ENCODE measurements around the gene CASP2.
"Not testable (repeated sequence)": the region's sequence is repeated elsewhere in the genome, so short reads cannot be mapped to it uniquely, and the experiment has no call there.

CASP2 gene

DNA sequence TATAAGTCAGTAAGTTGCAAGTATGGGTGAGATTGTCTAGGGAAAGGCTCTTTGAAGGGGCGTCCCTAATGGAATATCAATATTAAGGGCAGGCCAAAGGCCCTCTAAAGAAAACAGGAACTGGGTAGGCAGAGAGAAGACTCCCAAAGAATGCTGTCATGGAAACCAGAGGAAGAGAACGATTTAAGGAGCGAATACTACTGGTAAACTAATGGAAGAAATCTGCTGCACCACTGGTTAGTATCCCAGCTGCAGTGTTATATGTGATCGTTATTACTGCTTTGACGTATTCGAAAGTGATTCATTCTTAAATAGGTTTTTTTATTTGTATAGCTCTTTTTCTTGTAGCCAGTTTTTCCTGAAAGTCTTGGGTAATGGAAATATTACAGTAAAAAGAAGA is 1.3 kb downstream of the CASP2 start:
- TF ChIP-seq, protein P1, sequence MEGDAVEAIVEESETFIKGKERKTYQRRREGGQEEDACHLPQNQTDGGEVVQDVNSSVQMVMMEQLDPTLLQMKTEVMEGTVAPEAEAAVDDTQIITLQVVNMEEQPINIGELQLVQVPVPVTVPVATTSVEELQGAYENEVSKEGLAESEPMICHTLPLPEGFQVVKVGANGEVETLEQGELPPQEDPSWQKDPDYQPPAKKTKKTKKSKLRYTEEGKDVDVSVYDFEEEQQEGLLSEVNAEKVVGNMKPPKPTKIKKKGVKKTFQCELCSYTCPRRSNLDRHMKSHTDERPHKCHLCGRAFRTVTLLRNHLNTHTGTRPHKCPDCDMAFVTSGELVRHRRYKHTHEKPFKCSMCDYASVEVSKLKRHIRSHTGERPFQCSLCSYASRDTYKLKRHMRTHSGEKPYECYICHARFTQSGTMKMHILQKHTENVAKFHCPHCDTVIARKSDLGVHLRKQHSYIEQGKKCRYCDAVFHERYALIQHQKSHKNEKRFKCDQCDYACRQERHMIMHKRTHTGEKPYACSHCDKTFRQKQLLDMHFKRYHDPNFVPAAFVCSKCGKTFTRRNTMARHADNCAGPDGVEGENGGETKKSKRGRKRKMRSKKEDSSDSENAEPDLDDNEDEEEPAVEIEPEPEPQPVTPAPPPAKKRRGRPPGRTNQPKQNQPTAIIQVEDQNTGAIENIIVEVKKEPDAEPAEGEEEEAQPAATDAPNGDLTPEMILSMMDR (IDR thresholded peaks at IDR 0.05) = no peak
- Histone ChIP-seq H3K27me3 (ENCODE audit: control insufficient read depth, insufficient read depth, low read length) (no peaks in the 10 kb centered on the region), H3K4me1 (peaks cover 7% of the 10 kb centered on the region), H3K4me2 (ENCODE audit: low read length) (peak overlapping the region; percentile 51), H3K79me2 (no peaks in the 10 kb centered on the region), H3K27ac (peak overlapping the region; percentile 79), H3K9me3 (ENCODE audit: control insufficient read depth, low read length) (no peaks in the 10 kb centered on the region), H3K4me3 (ENCODE audit: low read depth, low read length) (peak overlapping the region; percentile 79), H2AFZ (no peak overlapping the region), H3K36me3 (ENCODE audit: control insufficient read depth, insufficient read depth, low read length) (no peaks in the 10 kb centered on the region), H3K9ac (no peak overlapping the region)

DNA sequence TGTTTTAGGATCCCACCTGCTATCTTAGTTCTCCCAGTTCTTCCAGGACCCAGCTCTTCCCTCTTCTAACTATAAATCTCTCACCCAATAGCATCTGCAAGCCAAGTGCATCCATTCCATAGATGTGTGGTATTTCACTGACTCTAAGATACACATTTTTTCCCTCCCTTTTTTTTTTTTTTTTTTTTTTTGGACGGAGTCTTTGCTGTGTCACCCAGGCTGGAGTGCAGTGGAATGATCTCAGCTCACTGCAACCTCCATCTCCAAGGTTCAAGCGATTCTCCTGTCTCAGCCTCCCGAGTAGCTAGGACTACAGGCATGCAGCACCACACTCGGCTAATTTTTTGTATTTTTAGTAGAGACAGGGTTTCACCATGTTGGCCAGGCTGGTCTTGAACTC is 1.7 kb downstream of the CASP2 start:
- not testable (repeated sequence) for H3K4me3 ChIP-seq (ENCODE audit: low read depth, low read length); H2AFZ ChIP-seq; H3K9ac ChIP-seq; H3K4me1 ChIP-seq; H3K36me3 ChIP-seq (ENCODE audit: control insufficient read depth, insufficient read depth, low read length); H3K27me3 ChIP-seq (ENCODE audit: control insufficient read depth, insufficient read depth, low read length); H3K4me2 ChIP-seq (ENCODE audit: low read length); H3K27ac ChIP-seq; H3K9me3 ChIP-seq (ENCODE audit: control insufficient read depth, low read length); H3K79me2 ChIP-seq

DNA sequence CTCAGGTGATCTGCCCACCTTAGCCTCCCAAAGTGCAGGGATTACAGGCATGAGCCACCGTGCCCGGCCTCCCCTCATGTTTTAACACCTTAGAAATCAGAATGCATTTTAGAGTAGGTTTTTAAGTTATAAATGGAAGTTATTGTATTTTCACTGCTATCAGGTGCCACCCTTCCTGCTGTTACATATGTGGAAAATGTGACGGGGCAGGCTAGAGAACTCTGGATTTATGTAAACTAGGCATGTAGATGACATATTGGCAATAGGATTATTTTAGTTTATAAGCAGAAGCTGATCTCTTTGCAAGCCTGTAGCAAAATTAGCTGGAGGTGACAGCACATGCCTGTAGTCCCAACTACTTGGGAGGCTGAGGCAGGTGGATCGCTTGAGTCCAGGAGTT is 2.1 kb downstream of the CASP2 start:
- H2AFZ ChIP-seq = no peak overlapping the region
- H3K4me1 ChIP-seq = peaks cover 7% of the 10 kb centered on the region
- no peak overlapping the region for H3K4me2 ChIP-seq (ENCODE audit: low read length)
- no peaks in the 10 kb centered on the region for H3K79me2 ChIP-seq
- H3K27me3 ChIP-seq (ENCODE audit: control insufficient read depth, insufficient read depth, low read length) = no peaks in the 10 kb centered on the region
- no peak overlapping the region for H3K9ac ChIP-seq
- no peaks in the 10 kb centered on the region for H3K36me3 ChIP-seq (ENCODE audit: control insufficient read depth, insufficient read depth, low read length)
- H3K9me3 ChIP-seq (ENCODE audit: control insufficient read depth, low read length) = no peaks in the 10 kb centered on the region
- H3K27ac ChIP-seq = no peak overlapping the region
- TF ChIP-seq, protein P1 (IDR thresholded peaks at IDR 0.05) = no peak
- H3K4me3 ChIP-seq (ENCODE audit: low read depth, low read length) = no peak overlapping the region

DNA sequence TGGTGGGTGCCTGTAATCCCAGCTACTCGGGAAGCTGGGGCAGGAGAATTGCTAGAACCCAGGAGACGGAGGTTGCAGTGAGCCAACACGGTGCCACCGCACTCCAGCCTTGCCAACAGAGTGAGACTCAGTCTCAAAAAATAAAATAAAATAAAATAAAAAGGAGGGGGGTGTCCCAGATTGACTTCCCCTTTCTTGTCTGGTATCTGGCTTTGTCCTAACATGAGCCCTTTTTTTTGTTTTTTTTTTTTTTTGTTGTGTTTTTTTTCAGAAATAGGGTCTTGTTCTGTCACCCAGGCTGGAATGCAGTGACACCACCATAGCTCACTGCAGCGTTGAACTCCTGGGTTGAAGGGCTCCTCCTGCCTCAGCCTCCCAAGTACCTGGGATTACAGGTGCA is 4.7 kb downstream of the CASP2 start:
- H2AFZ ChIP-seq = no peak overlapping the region
- H3K9ac ChIP-seq = no peak overlapping the region
- H3K27me3 ChIP-seq (ENCODE audit: control insufficient read depth, insufficient read depth, low read length) = no peaks in the 10 kb centered on the region
- H3K4me2 ChIP-seq (ENCODE audit: low read length) = no peak overlapping the region
- no peak overlapping the region for H3K27ac ChIP-seq
- TF ChIP-seq, protein P1 (IDR thresholded peaks at IDR 0.05) = no peak
- no peak overlapping the region for H3K4me3 ChIP-seq (ENCODE audit: low read depth, low read length)
- H3K9me3 ChIP-seq (ENCODE audit: control insufficient read depth, low read length) = no peaks in the 10 kb centered on the region
- H3K4me1 ChIP-seq = peaks cover 16% of the 10 kb centered on the region
- H3K79me2 ChIP-seq = no peaks in the 10 kb centered on the region
- H3K36me3 ChIP-seq (ENCODE audit: control insufficient read depth, insufficient read depth, low read length) = no peaks in the 10 kb centered on the region

DNA sequence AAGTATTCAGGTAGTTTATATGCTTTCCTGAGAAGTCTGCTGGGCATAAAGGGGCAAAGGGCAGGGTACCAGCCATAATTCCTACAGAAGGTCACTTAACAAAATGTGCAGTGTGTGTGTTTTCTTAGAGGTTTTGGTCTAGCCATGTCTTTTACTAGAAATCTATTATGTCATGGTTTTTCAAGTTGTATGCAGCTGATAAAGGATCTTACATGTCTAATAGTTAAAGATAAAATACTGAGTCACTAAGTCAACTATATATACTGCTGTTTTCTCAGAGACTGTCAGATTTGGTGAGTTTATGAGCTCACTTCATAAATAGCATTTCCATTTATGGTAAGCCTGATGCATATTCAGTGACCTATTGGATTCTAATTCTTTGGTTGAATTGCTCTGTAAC is 7.7 kb downstream of the CASP2 start:
- no peak overlapping the region for H3K9ac ChIP-seq
- H3K4me3 ChIP-seq (ENCODE audit: low read depth, low read length) = no peak overlapping the region
- peak overlapping the region; percentile 19 for H3K4me2 ChIP-seq (ENCODE audit: low read length)
- peaks cover 10% of the 10 kb centered on the region for H3K4me1 ChIP-seq
- no peak overlapping the region for H2AFZ ChIP-seq
- no peaks in the 10 kb centered on the region for H3K9me3 ChIP-seq (ENCODE audit: control insufficient read depth, low read length)
- H3K36me3 ChIP-seq (ENCODE audit: control insufficient read depth, insufficient read depth, low read length) = no peaks in the 10 kb centered on the region
- TF ChIP-seq, protein P1 (IDR thresholded peaks at IDR 0.05) = no peak
- no peak overlapping the region for H3K27ac ChIP-seq
- no peaks in the 10 kb centered on the region for H3K79me2 ChIP-seq
- no peaks in the 10 kb centered on the region for H3K27me3 ChIP-seq (ENCODE audit: control insufficient read depth, insufficient read depth, low read length)
